K562 (cell line): ENCODE data around the gene COX6A2. TPM values are rescaled to one million over a fixed set of nuclear protein-coding genes. Genes with fewer than 3 reads are reported as not detected.

Experiments used
- ATF1 ChIP-seq, 2 experiments: fragments of 450-650 bp in 1 of 2; IDR thresholded peaks; 2 replicates each; pipeline ENCODE4 v1.6.1; 2016; ENCODE audit warnings: missing compliant biosample characterization in 1 of 2, missing genetic modification characterization in 1 of 2
- BRF1 ChIP-seq: IDR thresholded peaks from 3 replicates; pipeline ENCODE4 v1.6.1; 2011; ENCODE audit warnings: borderline replicate concordance, mild to moderate bottlenecking; ENCODE audit not compliant: insufficient read length; ENCODE audit errors: extremely low read depth
- DPF2 ChIP-seq: fragments of 450-650 bp; IDR thresholded peaks from 2 replicates; pipeline ENCODE4 v1.6.1; 2016
- ETV6 ChIP-seq, 3 experiments: fragments of 150-350 bp in 1 of 3; sonication (generic) in 1 of 3; formaldehyde crosslinking in 1 of 3; IDR thresholded peaks; 2 replicates each; pipeline versions ENCODE4 v1.6.1 to v1.8.0; 2014 to 2022; ENCODE audit warnings: borderline replicate concordance in 2 of 3, low read depth in 2 of 3, antibody characterized with exemption in 1 of 3, low read length in 1 of 3, mild to moderate bottlenecking in 1 of 3, missing genetic modification reagents in 1 of 3
- KDM1A ChIP-seq, 2 experiments: fragments of 450-650 bp; IDR thresholded peaks; 2 replicates each; pipeline ENCODE4 v1.6.1; 2016; ENCODE audit warnings: mild to moderate bottlenecking in 2 of 2
- MAZ ChIP-seq, 2 experiments: fragments of 450-650 bp in 1 of 2; sonication (generic) in 1 of 2; formaldehyde crosslinking; IDR thresholded peaks in 1 of 2; conservative IDR thresholded peaks in 1 of 2; 2 replicates each; pipeline versions ENCODE4 v1.4.0 to v1.5.0; 2020; ENCODE audit warnings: mild to moderate bottlenecking in 1 of 2, missing genetic modification reagents in 1 of 2
- MTA3 ChIP-seq: fragments of 450-650 bp; formaldehyde crosslinking; IDR thresholded peaks from 2 replicates; pipeline ENCODE4 v1.6.1; 2017; ENCODE audit warnings: mild to moderate bottlenecking, borderline replicate concordance
- NFIC ChIP-seq: fragments of 450-650 bp; IDR thresholded peaks from 2 replicates; pipeline ENCODE4 v1.6.1; 2017; ENCODE audit warnings: mild to moderate bottlenecking, inconsistent platforms
- NONO ChIP-seq, 2 experiments: fragments of 200-400 bp in 1 of 2; fragments of 450-650 bp in 1 of 2; formaldehyde crosslinking in 1 of 2; IDR thresholded peaks; 2 replicates each; pipeline ENCODE4 v1.6.1; 2017; ENCODE audit warnings: low read depth in 2 of 2, mild to moderate bottlenecking in 2 of 2, moderate library complexity in 2 of 2, low read length in 1 of 2
- OTX1 ChIP-seq: fragments of 450-650 bp; formaldehyde crosslinking; IDR thresholded peaks from 2 replicates; pipeline ENCODE4 v1.4.0; 2022; ENCODE audit warnings: mild to moderate bottlenecking
- RCOR1 ChIP-seq, 2 experiments: IDR thresholded peaks; 2 replicates each; pipeline ENCODE4 v1.6.1; 2012; ENCODE audit warnings: low read depth in 2 of 2, low read length in 2 of 2, borderline replicate concordance in 1 of 2, improper control_type of control experiment in 1 of 2
- SMC3 ChIP-seq: conservative IDR thresholded peaks from 2 replicates; pipeline ENCODE4 v1.6.1; 2011; ENCODE audit warnings: low read depth, low read length, improper control_type of control experiment; ENCODE audit not compliant: insufficient read depth
- YY1 ChIP-seq, 3 experiments: IDR thresholded peaks; 2 replicates each; pipeline ENCODE4 v1.6.1; 2011; ENCODE audit warnings: low read length in 2 of 3, mild to moderate bottlenecking in 2 of 3, moderate library complexity in 2 of 3, borderline replicate concordance in 1 of 3, control low read depth in 1 of 3, low read depth in 1 of 3; ENCODE audit not compliant: insufficient read depth in 3 of 3, insufficient replicate concordance in 2 of 3, control insufficient read depth in 1 of 3, insufficient read length in 1 of 3; ENCODE audit errors: extremely low read depth in 1 of 3
- ZFX ChIP-seq: sonication (generic); formaldehyde crosslinking; IDR thresholded peaks from 2 replicates; pipeline ENCODE4 v1.8.0; 2022; ENCODE audit warnings: mild to moderate bottlenecking, missing genetic modification reagents, moderate library complexity
- ZNF324 ChIP-seq: fragments of 250-450 bp; sonication (Bioruptor Pico); IDR thresholded peaks from 2 replicates; pipeline ENCODE4 v1.4.0; 2020; ENCODE audit warnings: mild to moderate bottlenecking
- ZNF384 ChIP-seq: IDR thresholded peaks from 2 replicates; pipeline ENCODE4 v1.6.1; 2012; ENCODE audit warnings: low read depth, low read length, improper control_type of control experiment
- ZNF79 ChIP-seq: fragments of 250-450 bp; sonication (Bioruptor Pico); IDR thresholded peaks from 2 replicates; pipeline ENCODE4 v1.4.0; 2020; ENCODE audit warnings: low read depth, mild to moderate bottlenecking, moderate library complexity
- polyA plus RNA-seq, 8 experiments: library from polyadenylated mRNA; depleted of rRNA in 4 of 8; stranded (reverse) in 5 of 8; unstranded in 3 of 8; fragments of >200 nt; fragmentation: Nextera tagmentation in 2 of 8; fragmentation: Illumina TruSeq in 1 of 8; extraction: Ambion mirVana in 2 of 8; extraction: Trizol in 1 of 8; gene quantifications; 2 replicates each; pipeline versions ENCODE4 v1.2.1 to v1.2.3, GENCODE V29; 2011 to 2014; ENCODE audit warnings: inconsistent platforms in 1 of 8, missing spikeins in 1 of 8
- total RNA-seq, 7 experiments: library from RNA; depleted of rRNA in 6 of 7; stranded (reverse); fragments of >200 nt in 6 of 7; fragmentation: Illumina TruSeq in 2 of 7; extraction: Trizol in 2 of 7; gene quantifications; 2 replicates each; pipeline versions ENCODE4 v1.2.1 to v1.2.3, GENCODE V29; 2011 to 2021; ENCODE audit warnings: low replicate concordance in 1 of 7
- TF ChIP-seq, protein P1 (sequence below): fragments of 450-650 bp; IDR thresholded peaks from 2 replicates; pipeline ENCODE4 v1.6.1; 2016; ENCODE audit warnings: antibody characterized with exemption
- TF ChIP-seq, protein P2 (sequence below): fragments of 450-650 bp; formaldehyde crosslinking; IDR thresholded peaks from 2 replicates; pipeline ENCODE4 v1.4.0; 2020; ENCODE audit warnings: mild to moderate bottlenecking, moderate library complexity

COX6A2 gene
- total and polyA plus RNA-seq, 9 of the 15 experiments (the other 6 are each of a cell fraction or from before 2014, with no cell fraction given) = not detected

DNA sequence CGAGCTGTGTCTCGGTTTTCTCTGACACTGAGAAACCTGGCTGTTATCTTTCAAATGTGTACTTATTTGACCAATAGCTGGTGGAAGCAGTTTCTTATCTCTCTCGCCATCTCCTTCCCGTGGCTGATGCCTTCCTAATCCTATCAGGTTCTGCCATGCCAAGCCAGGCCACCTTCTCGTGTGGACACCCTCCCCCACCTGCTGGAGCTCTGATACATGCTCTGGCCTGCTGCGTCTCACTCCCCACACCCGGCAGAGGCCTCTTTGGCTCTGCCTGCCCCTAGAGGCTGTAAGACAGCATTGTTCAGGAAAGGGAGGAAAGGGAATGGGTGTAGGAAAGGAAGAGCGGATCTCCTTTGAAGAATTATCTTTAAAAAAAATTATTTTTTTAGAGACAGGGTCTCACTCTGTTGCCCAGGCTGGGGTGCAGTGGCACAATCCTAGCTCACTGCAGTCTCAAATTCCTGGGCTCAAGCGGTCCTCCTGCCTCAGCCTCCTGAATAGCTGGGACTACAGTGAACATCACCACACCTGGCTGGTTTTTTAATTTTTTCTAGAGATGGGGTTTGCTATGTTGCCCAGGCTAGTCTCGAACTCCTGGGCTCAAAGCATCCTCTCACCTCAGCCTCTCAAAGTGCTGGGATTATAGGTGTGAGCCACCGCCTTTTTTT is 23.7 kb upstream of the COX6A2 start (continued):
- TF ChIP-seq, protein P1, sequence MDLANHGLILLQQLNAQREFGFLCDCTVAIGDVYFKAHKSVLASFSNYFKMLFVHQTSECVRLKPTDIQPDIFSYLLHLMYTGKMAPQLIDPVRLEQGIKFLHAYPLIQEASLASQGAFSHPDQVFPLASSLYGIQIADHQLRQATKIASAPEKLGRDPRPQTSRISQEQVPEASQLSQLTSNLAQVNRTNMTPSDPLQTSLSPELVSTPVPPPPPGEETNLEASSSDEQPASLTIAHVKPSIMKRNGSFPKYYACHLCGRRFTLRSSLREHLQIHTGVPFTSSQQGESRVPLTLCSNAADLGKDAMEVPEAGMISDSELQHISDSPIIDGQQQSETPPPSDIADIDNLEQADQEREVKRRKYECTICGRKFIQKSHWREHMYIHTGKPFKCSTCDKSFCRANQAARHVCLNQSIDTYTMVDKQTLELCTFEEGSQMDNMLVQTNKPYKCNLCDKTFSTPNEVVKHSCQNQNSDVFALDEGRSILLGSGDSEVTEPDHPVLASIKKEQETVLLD = peak; percentile 60; the same call in 1 of the 2 replicates
- TF ChIP-seq ZNF79 (no peak), MTA3 (peak; percentile 40; the same call in 1 of the 2 replicates), ZNF324 (CRISPR knock-in tag) (no peak), RCOR1 (IDR thresholded peaks at IDR 0.05; ENCODE audit: borderline replicate concordance in 1 of 2, low read depth in 2 of 2, low read length in 2 of 2) (peak in 1 of 2 experiments; percentile 79; a peak in 2 of 4 replicates), NONO (IDR thresholded peaks at IDR 0.05; ENCODE audit: low read depth in 2 of 2, low read length in 1 of 2) (0 out of 4 replicates have a peak, but pooled peaks of 1 of the 2 experiments have one; percentile 34), YY1 (IDR thresholded peaks at IDR 0.05; ENCODE audit: borderline replicate concordance in 1 of 3, control insufficient read depth in 1 of 3, extremely low read depth in 1 of 3, insufficient read depth in 3 of 3, insufficient read length in 1 of 3, insufficient replicate concordance in 2 of 3, low read depth in 1 of 3, low read length in 2 of 3) (peak in 1 of 3 experiments; percentile 15), ZNF384 (peak; percentile 50; the same call in 1 of the 2 replicates), MAZ (CRISPR knock-in tag; conservative IDR thresholded peaks at IDR 0.05 in 1 of 2, IDR thresholded peaks at IDR 0.05 in 1 of 2) (peak in 1 of 2 experiments; percentile 37; a peak in 1 of 4 replicates), NFIC (0 out of 2 replicates have a peak, but pooled peaks have one; percentile 25), ZFX (0 out of 2 replicates have a peak, but pooled peaks have one; percentile 34), KDM1A (IDR thresholded peaks at IDR 0.05) (0 out of 4 replicates have a peak, but pooled peaks of 1 of the 2 experiments have one; percentile 6), DPF2 (peak; percentile 64; the same call in 1 of the 2 replicates), OTX1 (CRISPR knock-in tag) (peak; percentile 37; the same call in 1 of the 2 replicates), ATF1 (CRISPR knock-in tag; IDR thresholded peaks at IDR 0.05) (no peak), ATF1 (tag; IDR thresholded peaks at IDR 0.05) (peak; percentile 42; the same call in 1 of the 2 replicates), SMC3 (peak; percentile 33; the same call in 1 of the 2 replicates), ETV6 (IDR thresholded peaks at IDR 0.05; ENCODE audit: borderline replicate concordance in 1 of 2, low read depth in 2 of 2, low read length in 1 of 2) (no peak), ETV6 (CRISPR knock-in tag; IDR thresholded peaks at IDR 0.05; ENCODE audit: borderline replicate concordance) (no peak), BRF1 (no peak)
- TF ChIP-seq, protein P2, sequence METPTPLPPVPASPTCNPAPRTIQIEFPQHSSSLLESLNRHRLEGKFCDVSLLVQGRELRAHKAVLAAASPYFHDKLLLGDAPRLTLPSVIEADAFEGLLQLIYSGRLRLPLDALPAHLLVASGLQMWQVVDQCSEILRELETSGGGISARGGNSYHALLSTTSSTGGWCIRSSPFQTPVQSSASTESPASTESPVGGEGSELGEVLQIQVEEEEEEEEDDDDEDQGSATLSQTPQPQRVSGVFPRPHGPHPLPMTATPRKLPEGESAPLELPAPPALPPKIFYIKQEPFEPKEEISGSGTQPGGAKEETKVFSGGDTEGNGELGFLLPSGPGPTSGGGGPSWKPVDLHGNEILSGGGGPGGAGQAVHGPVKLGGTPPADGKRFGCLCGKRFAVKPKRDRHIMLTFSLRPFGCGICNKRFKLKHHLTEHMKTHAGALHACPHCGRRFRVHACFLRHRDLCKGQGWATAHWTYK (CRISPR knock-in tag) = peak; percentile 36; the same call in 1 of the 2 replicates
